ENCODE measurements around the gene MAPKBP1. TPM values are rescaled to one million over a fixed set of nuclear protein-coding genes. Genes with fewer than 3 reads are reported as not detected.

MAPKBP1 gene
- total and polyA plus RNA-seq, 7 experiments from 2014 or later = 3.0 to 44.7 (median 37.2) TPM

DNA sequence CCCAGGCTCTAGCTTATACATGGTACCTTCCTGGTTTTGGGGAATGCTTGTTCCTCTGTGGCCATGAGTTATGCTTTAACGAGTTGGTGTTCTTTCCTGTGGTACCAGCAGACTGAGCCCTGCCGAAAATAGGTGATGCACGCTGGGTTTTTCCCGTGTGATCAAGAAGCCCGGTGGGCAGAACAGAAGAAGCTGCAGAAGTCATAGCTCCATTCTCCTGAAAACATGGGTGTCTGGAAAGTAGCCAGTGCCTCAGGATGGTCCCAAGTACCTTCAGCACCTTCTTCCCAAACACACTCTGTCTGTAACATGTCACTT lies 25.2 kb downstream of the MAPKBP1 start:
- DNase-seq (no peak), ATAC-seq (no peak)
- intact Hi-C loops (cut with micrococcal nuclease) = no loop called here
- no peak overlapping the region for H3K27ac ChIP-seq (ENCODE audit: low read depth, low read length)
- H3K36me3 ChIP-seq (ENCODE audit: control insufficient read depth in 2 of 3, insufficient read depth in 3 of 3, low read length in 3 of 3) = peaks cover 0 to 23% (median 0%) of the 10 kb centered on the region in 3 experiments
- H3K4me1 ChIP-seq (ENCODE audit: control insufficient read depth in 2 of 2, insufficient read depth in 2 of 2, low read length in 2 of 2) = no peaks in the 10 kb centered on the region
- Mint-ChIP-seq H3K36me3 (peaks cover 0 to 21% (median 11%) of the 10 kb centered on the region in 5 donors), H3K4me3 (no peak overlapping the region), H3K4me1 (peaks cover 19 to 30% (median 26%) of the 10 kb centered on the region in 7 donors), H3K27me3 (no peaks in the 10 kb centered on the region), H3K27ac (peak overlapping the region in 1 of 9 donors; percentile 15), H3K9me3 (no peaks in the 10 kb centered on the region)
- H3K4me3 ChIP-seq (ENCODE audit: low read length) = no peak overlapping the region
- ChIA-PET POLR2A (no interaction called here), CTCF (interaction anchor here (1.8 kb wide), 1 partner anchor 11 kb away, joined by 4 read pairs; no protein-coding TSS in a partner anchor)
- no peaks in the 10 kb centered on the region for H3K27me3 ChIP-seq (ENCODE audit: control insufficient read depth in 2 of 2, insufficient read depth in 2 of 2, low read length in 2 of 2)
- no peaks in the 10 kb centered on the region for H3K9me3 ChIP-seq (ENCODE audit: control insufficient read depth in 2 of 3, low read length in 3 of 3)

DNA sequence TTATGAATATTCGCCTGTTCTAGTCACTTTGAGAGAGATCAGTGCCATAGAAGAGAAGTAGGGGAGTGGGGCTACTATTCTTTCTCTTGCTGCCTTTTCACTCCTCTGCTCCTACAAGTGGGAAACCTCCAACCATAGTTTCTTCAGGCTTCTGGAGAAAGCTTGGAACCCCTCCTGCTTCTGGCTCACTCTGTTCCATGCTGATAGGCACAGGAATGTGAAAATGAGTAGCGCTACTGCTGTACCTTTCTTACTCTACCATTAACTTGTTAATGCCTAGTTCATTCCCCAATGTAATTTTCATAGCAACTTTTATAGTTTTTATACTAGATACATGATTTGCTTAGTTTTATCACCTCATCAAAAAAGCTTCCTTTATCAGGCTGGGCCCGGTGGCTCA lies 26.9 kb downstream of the MAPKBP1 start:
- DNase-seq (no peak), ATAC-seq (no peak)
- H3K9me3 Mint-ChIP-seq = no peaks in the 10 kb centered on the region
- CTCF ChIA-PET = interaction anchor here (0.5 to 1.8 kb wide), 2 partner anchors 10 to 182 kb away, joined by 3 to 4 read pairs; no protein-coding TSS in a partner anchor
- Histone ChIP-seq H3K9me3 (ENCODE audit: control insufficient read depth in 2 of 3, low read length in 3 of 3) (no peaks in the 10 kb centered on the region), H3K4me3 (ENCODE audit: low read length) (no peak overlapping the region), H3K36me3 (ENCODE audit: control insufficient read depth in 2 of 3, insufficient read depth in 3 of 3, low read length in 3 of 3) (peaks cover 0 to 23% (median 0%) of the 10 kb centered on the region in 3 experiments), H3K4me1 (ENCODE audit: control insufficient read depth in 2 of 2, insufficient read depth in 2 of 2, low read length in 2 of 2) (no peaks in the 10 kb centered on the region), H3K27ac (ENCODE audit: low read depth, low read length) (no peak overlapping the region), H3K27me3 (ENCODE audit: control insufficient read depth in 2 of 2, insufficient read depth in 2 of 2, low read length in 2 of 2) (no peaks in the 10 kb centered on the region)
- H3K4me1 Mint-ChIP-seq = peaks cover 13 to 25% (median 20%) of the 10 kb centered on the region in 7 donors
- intact Hi-C loops (cut with micrococcal nuclease) = no loop called here
- H3K27me3 Mint-ChIP-seq = no peaks in the 10 kb centered on the region
- POLR2A ChIA-PET = interaction anchor here (1.1 to 1.2 kb wide), 2 partner anchors 10 to 26 kb away, joined by 3 read pairs; no protein-coding TSS in a partner anchor
- H3K4me3 Mint-ChIP-seq = no peak overlapping the region
- no peak overlapping the region for H3K27ac Mint-ChIP-seq
- H3K36me3 Mint-ChIP-seq = peaks cover 0 to 24% (median 11%) of the 10 kb centered on the region in 5 donors

- H3K27me3 Mint-ChIP-seq = no peaks in the 10 kb centered on the region
- no peak overlapping the region for H3K27ac ChIP-seq (ENCODE audit: low read depth, low read length)
- ChIA-PET CTCF (interaction anchor here (0.5 to 2.2 kb wide), 3 partner anchors 25 to 181 kb away, joined by 3 to 5 read pairs (median 4); no protein-coding TSS in a partner anchor), POLR2A (interaction anchor here (1.1 to 1.8 kb wide), 4 partner anchors 10 to 32 kb away, joined by 3 to 6 read pairs (median 4); partner anchors contain the start of gene MAPKBP1)
- H3K4me3 ChIP-seq (ENCODE audit: low read length) = no peak overlapping the region
- H3K36me3 Mint-ChIP-seq = peaks cover 0 to 24% (median 11%) of the 10 kb centered on the region in 5 donors
- ATAC-seq = no peak
- H3K4me3 Mint-ChIP-seq = no peak overlapping the region
- peak overlapping the region in 1 of 9 donors; percentile 14 for H3K27ac Mint-ChIP-seq
- H3K27me3 ChIP-seq (ENCODE audit: control insufficient read depth in 2 of 2, insufficient read depth in 2 of 2, low read length in 2 of 2) = no peaks in the 10 kb centered on the region
- intact Hi-C loops (cut with micrococcal nuclease) = no loop called here
- DNase-seq = no peak
- H3K4me1 ChIP-seq (ENCODE audit: control insufficient read depth in 2 of 2, insufficient read depth in 2 of 2, low read length in 2 of 2) = no peaks in the 10 kb centered on the region
- H3K4me1 Mint-ChIP-seq = peaks cover 8 to 21% (median 14%) of the 10 kb centered on the region in 7 donors
- no peaks in the 10 kb centered on the region for H3K9me3 Mint-ChIP-seq
- H3K9me3 ChIP-seq (ENCODE audit: control insufficient read depth in 2 of 3, low read length in 3 of 3) = no peaks in the 10 kb centered on the region
- H3K36me3 ChIP-seq (ENCODE audit: control insufficient read depth in 2 of 3, insufficient read depth in 3 of 3, low read length in 3 of 3) = peaks cover 0 to 23% (median 0%) of the 10 kb centered on the region in 3 experiments
These were observed 27.7 kb downstream of the MAPKBP1 start for GRCh38 chr15:41801850-41802455.

GRCh38 chr15:41804361-41804760 lies 30.1 kb downstream of the MAPKBP1 start:
- Mint-ChIP-seq H3K4me1 (peaks cover 8 to 15% (median 10%) of the 10 kb centered on the region in 7 donors), H3K9me3 (no peaks in the 10 kb centered on the region), H3K4me3 (no peak overlapping the region), H3K36me3 (peaks cover 0 to 24% (median 11%) of the 10 kb centered on the region in 5 donors), H3K27me3 (no peaks in the 10 kb centered on the region), H3K27ac (peak overlapping the region in 8 of 9 donors; percentile 75 to 93 (median 86))
- peaks cover 0 to 17% (median 0%) of the 10 kb centered on the region in 3 experiments for H3K36me3 ChIP-seq (ENCODE audit: control insufficient read depth in 2 of 3, insufficient read depth in 3 of 3, low read length in 3 of 3)
- ATAC-seq (peak; percentile 24), DNase-seq (no peak)
- no peaks in the 10 kb centered on the region for H3K27me3 ChIP-seq (ENCODE audit: control insufficient read depth in 2 of 2, insufficient read depth in 2 of 2, low read length in 2 of 2)
- no peak overlapping the region for H3K4me3 ChIP-seq (ENCODE audit: low read length)
- no peak overlapping the region for H3K27ac ChIP-seq (ENCODE audit: low read depth, low read length)
- no peaks in the 10 kb centered on the region for H3K9me3 ChIP-seq (ENCODE audit: control insufficient read depth in 2 of 3, low read length in 3 of 3)
- H3K4me1 ChIP-seq (ENCODE audit: control insufficient read depth in 2 of 2, insufficient read depth in 2 of 2, low read length in 2 of 2) = no peaks in the 10 kb centered on the region
- ChIA-PET POLR2A (no interaction called here), CTCF (interaction anchor here (2.2 kb wide), 1 partner anchor 27 kb away, joined by 5 read pairs; no protein-coding TSS in a partner anchor)
- intact Hi-C loops (cut with micrococcal nuclease) = no loop called here

GRCh38 chr15:41804916-41805666 lies 30.8 kb downstream of the MAPKBP1 start:
- no peaks in the 10 kb centered on the region for H3K9me3 Mint-ChIP-seq
- H3K4me3 ChIP-seq (ENCODE audit: low read length) = no peak overlapping the region
- peaks cover 0 to 17% (median 9%) of the 10 kb centered on the region in 5 donors for H3K36me3 Mint-ChIP-seq
- no peak for ATAC-seq
- H3K27me3 ChIP-seq (ENCODE audit: control insufficient read depth in 2 of 2, insufficient read depth in 2 of 2, low read length in 2 of 2) = no peaks in the 10 kb centered on the region
- H3K36me3 ChIP-seq (ENCODE audit: control insufficient read depth in 2 of 3, insufficient read depth in 3 of 3, low read length in 3 of 3) = peaks cover 0 to 11% (median 0%) of the 10 kb centered on the region in 3 experiments
- H3K4me1 ChIP-seq (ENCODE audit: control insufficient read depth in 2 of 2, insufficient read depth in 2 of 2, low read length in 2 of 2) = no peaks in the 10 kb centered on the region
- peak overlapping the region; percentile 75 to 93 (median 86) for H3K27ac Mint-ChIP-seq
- peaks cover 9 to 19% (median 14%) of the 10 kb centered on the region in 7 donors for H3K4me1 Mint-ChIP-seq
- no peak for DNase-seq
- ChIA-PET POLR2A (interaction anchor here (0.6 kb wide), 1 partner anchor 118 kb away, joined by 3 read pairs; no protein-coding TSS in a partner anchor), CTCF (interaction anchor here (1.1 to 1.6 kb wide), 2 partner anchors 28 to 100 kb away, joined by 3 to 4 read pairs; no protein-coding TSS in a partner anchor)
- intact Hi-C loops (cut with micrococcal nuclease) = no loop called here
- H3K27ac ChIP-seq (ENCODE audit: low read depth, low read length) = no peak overlapping the region
- H3K9me3 ChIP-seq (ENCODE audit: control insufficient read depth in 2 of 3, low read length in 3 of 3) = no peaks in the 10 kb centered on the region
- H3K27me3 Mint-ChIP-seq = no peaks in the 10 kb centered on the region
- H3K4me3 Mint-ChIP-seq = peak overlapping the region in 6 of 10 donors; percentile 4 to 66 (median 21)

DNA sequence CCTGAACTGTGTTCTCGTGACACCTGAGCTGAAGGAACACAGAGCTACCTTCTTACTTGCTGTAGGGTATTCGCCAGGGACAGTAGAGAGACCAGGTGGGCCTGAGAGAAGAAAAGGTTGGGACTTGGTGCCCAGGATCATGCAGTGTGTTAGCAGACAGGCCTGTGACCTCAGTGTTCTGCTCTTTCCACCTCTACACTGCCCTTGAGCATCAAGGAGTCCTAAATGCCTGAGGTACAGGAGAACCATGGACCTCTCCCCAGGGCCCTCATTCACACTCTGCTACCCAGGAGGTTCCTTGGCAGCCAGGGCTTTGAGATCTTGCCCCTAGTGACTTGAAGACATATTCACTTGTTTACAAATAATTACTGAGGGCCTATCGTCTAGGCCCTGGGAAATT lies 31.4 kb downstream of the MAPKBP1 start:
- DNase-seq (no peak), ATAC-seq (no peak)
- intact Hi-C loops (cut with micrococcal nuclease) = no loop called here
- ChIA-PET POLR2A (interaction anchor here (0.6 kb wide), 1 partner anchor 119 kb away, joined by 3 read pairs; no protein-coding TSS in a partner anchor), CTCF (interaction anchor here (1.1 to 1.6 kb wide), 2 partner anchors 28 to 99 kb away, joined by 3 to 4 read pairs; no protein-coding TSS in a partner anchor)
- H3K27ac Mint-ChIP-seq = peak overlapping the region in 6 of 9 donors; percentile 14 to 64 (median 48)
- no peaks in the 10 kb centered on the region for H3K9me3 ChIP-seq (ENCODE audit: control insufficient read depth in 2 of 3, low read length in 3 of 3)
- no peaks in the 10 kb centered on the region for H3K4me1 ChIP-seq (ENCODE audit: control insufficient read depth in 2 of 2, insufficient read depth in 2 of 2, low read length in 2 of 2)
- H3K4me3 Mint-ChIP-seq = no peak overlapping the region
- H3K27ac ChIP-seq (ENCODE audit: low read depth, low read length) = no peak overlapping the region
- peaks cover 0 to 11% (median 5%) of the 10 kb centered on the region in 5 donors for H3K36me3 Mint-ChIP-seq
- H3K9me3 Mint-ChIP-seq = no peaks in the 10 kb centered on the region
- H3K27me3 Mint-ChIP-seq = no peaks in the 10 kb centered on the region
- peaks cover 0 to 6% (median 0%) of the 10 kb centered on the region in 3 experiments for H3K36me3 ChIP-seq (ENCODE audit: control insufficient read depth in 2 of 3, insufficient read depth in 3 of 3, low read length in 3 of 3)
- peaks cover 9 to 21% (median 16%) of the 10 kb centered on the region in 7 donors for H3K4me1 Mint-ChIP-seq
- no peaks in the 10 kb centered on the region for H3K27me3 ChIP-seq (ENCODE audit: control insufficient read depth in 2 of 2, insufficient read depth in 2 of 2, low read length in 2 of 2)
- no peak overlapping the region for H3K4me3 ChIP-seq (ENCODE audit: low read length)

Data from naive thymus-derived CD4-positive, alpha-beta T cell (primary cell).